K562 (cell line): Measurements from ENCODE around the gene NPR3. TPM values are rescaled to one million over a fixed set of nuclear protein-coding genes. Genes with fewer than 3 reads are reported as not detected.

Experiments
- ATAC-seq: fragments of 200-7000 bp; cut with Tn5 transposase; 3 replicates; pipeline ENCODE4 v1.9.1; 2020; ENCODE audit warnings: moderate library complexity
- BruUV-seq: library from RNA; stranded (reverse); fragments of 400-500 nt; replicated peaks from 2 replicates; lab custom pipeline; 2021; lab: Mats Ljungman, UMichigan
- CTCF ChIA-PET: fragments of 300-600 bp; formaldehyde crosslinking; extraction: SDS; loops from one replicate; lab custom pipeline; 2021; ENCODE audit warnings: low intra/inter-chr PET ratio; lab: Yijun Ruan, JAX
- POLR2A ChIA-PET: fragments of 300-600, 350-650 bp; sonication (Branson Sonifier 250); formaldehyde crosslinking; extraction: SDS; loops from one replicate; lab custom pipeline; 2021; ENCODE audit warnings: antibody characterized with exemption, inconsistent platforms; lab: Yijun Ruan, JAX
- DNase-seq, 4 experiments: peaks; one replicate each; pipeline versions ENCODE4 v3.0.0 to v3.0.0-alpha.2; 2011 to 2018; ENCODE audit warnings: low spot score in 3 of 4, mixed read lengths in 3 of 4; ENCODE audit errors: extremely low read depth in 1 of 4
- FAIRE-seq: peaks from 2 replicates; lab custom pipeline; 2011; peaks lifted over from hg19 to GRCh38; lab: Jason Lieb, UNC
- H2AFZ ChIP-seq: 2 replicates; pipeline ENCODE4 v1.6.0; 2011; ENCODE audit warnings: low read depth, low read length, control low read depth, inconsistent platforms
- H3K27ac ChIP-seq: fragments of 200-600 bp; 3 replicates; pipeline ENCODE4 v1.8.0; 2011; ENCODE audit warnings: low read depth, mild to moderate bottlenecking, control low read depth, inconsistent platforms, low read length, moderate library complexity, mixed read lengths; ENCODE audit errors: extremely low read depth
- H3K27me3 ChIP-seq, 2 experiments: fragments of 300-600 bp in 1 of 2; 2 replicates in 1 of 2; 3 replicates in 1 of 2; pipeline versions ENCODE4 v1.6.0 to v1.8.0; 2011; ENCODE audit warnings: inconsistent platforms in 2 of 2, low read length in 2 of 2, mild to moderate bottlenecking in 1 of 2, mixed read lengths in 1 of 2, moderate library complexity in 1 of 2; ENCODE audit not compliant: control insufficient read depth in 2 of 2, insufficient read depth in 2 of 2
- H3K36me3 ChIP-seq: fragments of 300-600 bp; 3 replicates; pipeline ENCODE4 v1.8.0; 2011; ENCODE audit warnings: mild to moderate bottlenecking, low read length, inconsistent platforms; ENCODE audit not compliant: control insufficient read depth, insufficient read depth
- H3K4me1 ChIP-seq, 2 experiments: fragments of 200-600 bp in 1 of 2; replicated peaks in 1 of 2; 2 replicates in 1 of 2; 3 replicates in 1 of 2; pipeline versions ENCODE4 v1.5.1 to v1.8.0; 2011; ENCODE audit warnings: inconsistent platforms in 2 of 2, low read length in 2 of 2, mild to moderate bottlenecking in 1 of 2, mixed read lengths in 1 of 2, moderate library complexity in 1 of 2; ENCODE audit not compliant: control insufficient read depth in 2 of 2, insufficient read depth in 2 of 2
- H3K4me2 ChIP-seq: 2 replicates; pipeline ENCODE4 v1.6.1; 2011; ENCODE audit warnings: low read length, control low read depth, inconsistent platforms, mixed read lengths; ENCODE audit not compliant: insufficient read depth
- H3K4me3 ChIP-seq: fragments of 200-600 bp; sonication (generic), shearing (Covaris generic); 2 replicates; pipeline ENCODE4 v1.5.1; 2016; ENCODE audit warnings: control low read depth, inconsistent platforms
- H3K79me2 ChIP-seq: fragments of 200-600 bp; 3 replicates; pipeline ENCODE4 v1.8.0; 2011; ENCODE audit warnings: low read length, inconsistent platforms; ENCODE audit not compliant: control insufficient read depth, insufficient read depth
- H3K9ac ChIP-seq, 2 experiments: 2 replicates each; pipeline versions ENCODE4 v1.6.0 to v1.6.1; 2011; ENCODE audit warnings: low read depth in 2 of 2, low read length in 2 of 2, control low read depth in 1 of 2, inconsistent platforms in 1 of 2, mild to moderate bottlenecking in 1 of 2, mixed read lengths in 1 of 2; ENCODE audit not compliant: insufficient read depth in 1 of 2
- H3K9me1 ChIP-seq: one replicate; pipeline ENCODE4 v1.6.0; 2011; ENCODE audit warnings: inconsistent platforms, mild to moderate bottlenecking, low read length, moderate library complexity; ENCODE audit not compliant: control insufficient read depth, insufficient read depth
- H3K9me3 ChIP-seq: replicated peaks from 2 replicates; pipeline ENCODE4 v1.5.1; 2011; ENCODE audit warnings: low read depth, low read length, inconsistent platforms; ENCODE audit not compliant: control insufficient read depth, insufficient read depth
- H4K20me1 ChIP-seq: replicated peaks from 2 replicates; pipeline ENCODE4 v1.6.1; 2011; ENCODE audit warnings: low read length, inconsistent platforms, mixed read lengths; ENCODE audit not compliant: control insufficient read depth, insufficient read depth
- CSDE1 ChIP-seq, 2 experiments: fragments of 450-650 bp; IDR thresholded peaks; 2 replicates each; pipeline ENCODE4 v1.6.1; 2016; ENCODE audit warnings: mild to moderate bottlenecking in 1 of 2
- NR2C2 ChIP-seq, 2 experiments: fragments of 200-800 bp in 1 of 2; sonication (Bioruptor generic) in 1 of 2; sonication (generic) in 1 of 2; formaldehyde crosslinking in 1 of 2; IDR thresholded peaks; 2 replicates each; pipeline versions ENCODE4 v1.6.1 to v1.8.0; 2016 to 2022; ENCODE audit warnings: mild to moderate bottlenecking in 1 of 2, missing compliant biosample characterization in 1 of 2, missing genetic modification characterization in 1 of 2, missing genetic modification reagents in 1 of 2
- POLR2AphosphoS5 ChIP-seq: IDR thresholded peaks from 2 replicates; pipeline ENCODE4 v1.6.1; 2011; ENCODE audit warnings: mild to moderate bottlenecking, low read depth, low read length, moderate library complexity; ENCODE audit not compliant: control insufficient read depth, insufficient read depth
- SMARCE1 ChIP-seq: fragments of 450-650 bp; IDR thresholded peaks from 2 replicates; pipeline ENCODE4 v1.7.1; 2016; ENCODE audit warnings: mild to moderate bottlenecking
- WHSC1 ChIP-seq: IDR thresholded peaks from one replicate; pipeline ENCODE4 v1.6.1; 2012; ENCODE audit warnings: low read length, control low read depth, inconsistent platforms
- ZNF165 ChIP-seq: fragments of 250-450 bp; sonication (Bioruptor Pico); IDR thresholded peaks from 2 replicates; pipeline ENCODE4 v1.4.0; 2020; ENCODE audit warnings: borderline replicate concordance
- ZNF24 ChIP-seq: fragments of 450-650 bp; IDR thresholded peaks from 2 replicates; pipeline ENCODE4 v1.6.1; 2016
- WGBS: fragments of 100-300 bp; shearing (Covaris generic); methylation state at CpG from one replicate; pipeline ENCODE4 v1.1.6; 2016; ENCODE audit warnings: low coverage, mixed read lengths; ENCODE audit not compliant: insufficient coverage; ENCODE audit errors: missing lambda C conversion rate; 5-methylcytosine and 5-hydroxymethylcytosine counted together
- in situ Hi-C: fragments of 300-500 bp; cut with MboI; formaldehyde crosslinking; loops from 4 replicates; pipeline ENCODE4 v1.15.0; 2018; ENCODE audit warnings: inconsistent platforms, mixed read lengths
- intact Hi-C: fragments of 100-400 bp; cut with micrococcal nuclease; formaldehyde crosslinking; loops from 2 replicates; pipeline ENCODE4 v1.14.2; 2022
- polyA plus RNA-seq, 8 experiments: library from polyadenylated mRNA; depleted of rRNA in 4 of 8; stranded (reverse) in 5 of 8; unstranded in 3 of 8; fragments of >200 nt; fragmentation: Nextera tagmentation in 2 of 8; fragmentation: Illumina TruSeq in 1 of 8; extraction: Ambion mirVana in 2 of 8; extraction: Trizol in 1 of 8; gene quantifications; 2 replicates each; pipeline versions ENCODE4 v1.2.1 to v1.2.3, GENCODE V29; 2011 to 2014; ENCODE audit warnings: inconsistent platforms in 1 of 8, missing spikeins in 1 of 8
- total RNA-seq, 7 experiments: library from RNA; depleted of rRNA in 6 of 7; stranded (reverse); fragments of >200 nt in 6 of 7; fragmentation: Illumina TruSeq in 2 of 7; extraction: Trizol in 2 of 7; gene quantifications; 2 replicates each; pipeline versions ENCODE4 v1.2.1 to v1.2.3, GENCODE V29; 2011 to 2021; ENCODE audit warnings: low replicate concordance in 1 of 7

NPR3 gene
- total and polyA plus RNA-seq, 9 of the 15 experiments (the other 6 are each of a cell fraction or from before 2014, with no cell fraction given): 0.01 to 0.11 (median 0.04) TPM; not detected in 2

DNA sequence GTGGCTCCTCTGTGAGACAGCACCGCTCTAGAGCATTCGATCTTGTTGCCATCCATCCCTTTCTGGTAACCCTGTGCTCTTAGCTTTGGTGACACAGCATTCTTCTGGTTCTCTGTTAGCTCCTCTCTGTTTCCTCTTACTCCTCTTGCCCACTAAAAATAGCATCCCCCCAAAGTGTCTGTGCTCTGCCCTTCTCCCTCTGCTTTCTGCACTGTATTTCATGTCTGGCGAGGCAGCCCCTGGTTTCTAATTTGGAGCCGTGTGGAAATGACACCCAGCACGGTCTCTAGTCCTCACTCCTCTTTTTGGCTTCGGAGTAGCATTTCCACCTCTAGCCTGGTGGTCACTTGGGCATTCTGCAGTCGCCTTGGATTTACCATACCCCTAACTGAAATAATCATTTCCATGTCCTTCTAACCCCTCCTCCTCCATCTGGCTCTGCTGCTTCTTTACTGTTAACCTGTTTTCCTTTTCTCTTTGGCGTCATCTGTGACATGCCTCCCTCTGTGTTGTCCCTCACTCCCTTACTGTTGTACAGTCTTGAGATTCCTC is 23.8 kb downstream of the NPR3 start:
- in situ Hi-C loops: no loop called here
- no peak overlapping the region for H3K4me3 ChIP-seq
- H3K36me3 ChIP-seq: no peaks in the 10 kb centered on the region
- no peak for FAIRE-seq
- TF ChIP-seq CSDE1 (IDR thresholded peaks at IDR 0.05): no peak
- TF ChIP-seq NR2C2 (CRISPR knock-in tag; IDR thresholded peaks at IDR 0.05): no peak
- TF ChIP-seq NR2C2 (tag; IDR thresholded peaks at IDR 0.05): no peak
- no peak for TF ChIP-seq SMARCE1
- TF ChIP-seq ZNF24: no peak
- TF ChIP-seq POLR2AphosphoS5: no peak
- no peak for TF ChIP-seq WHSC1
- TF ChIP-seq, all 486 proteins: peak for 0
- no peak overlapping the region for H3K27ac ChIP-seq
- ChIA-PET POLR2A (no interaction called here), CTCF (no interaction called here)
- no peaks in the 10 kb centered on the region for H3K9me1 ChIP-seq
- no peaks in the 10 kb centered on the region for H3K9me3 ChIP-seq
- no peaks in the 10 kb centered on the region for H4K20me1 ChIP-seq
- no TSS peak for BruUV-seq
- 2% methylated on average over 8 of the region's 8 CpGs for WGBS
- no peak overlapping the region for H2AFZ ChIP-seq
- H3K4me2 ChIP-seq: no peak overlapping the region
- no peaks in the 10 kb centered on the region; a peak in 1 of 5 replicates for H3K27me3 ChIP-seq
- no peaks in the 10 kb centered on the region for H3K4me1 ChIP-seq
- H3K9ac ChIP-seq: no peak overlapping the region
- peak; percentile 36; the same call in 1 of the 3 replicates for ATAC-seq
- intact Hi-C loops: no loop called here
- H3K79me2 ChIP-seq: no peaks in the 10 kb centered on the region
- no peak for DNase-seq

DNA sequence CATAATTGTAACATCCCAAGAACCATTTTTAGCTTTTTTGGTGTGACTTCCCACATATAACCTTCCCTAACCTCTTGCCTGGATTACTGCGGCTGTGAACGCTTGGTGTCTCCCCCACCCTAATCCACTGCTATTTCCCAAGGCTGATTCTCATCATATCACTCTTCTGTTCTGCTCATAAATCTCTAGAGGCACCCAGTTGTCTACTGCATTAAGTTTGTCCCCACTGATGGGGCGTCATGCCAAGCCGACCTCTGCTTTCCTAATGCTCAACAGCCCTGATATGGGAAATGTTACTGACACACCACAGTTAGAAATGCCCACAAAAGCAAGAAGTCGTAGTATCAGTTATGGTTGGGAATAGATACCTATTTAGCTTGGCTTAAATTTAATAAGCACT is 24.4 kb downstream of the NPR3 start:
- intact Hi-C loops (no loop called here), in situ Hi-C loops (no loop called here)
- no peaks in the 10 kb centered on the region for H3K4me1 ChIP-seq
- no peak overlapping the region for H3K27ac ChIP-seq
- H3K4me3 ChIP-seq: no peak overlapping the region
- no peaks in the 10 kb centered on the region for H3K9me3 ChIP-seq
- no peak overlapping the region for H3K4me2 ChIP-seq
- BruUV-seq: no TSS peak
- no peak overlapping the region for H2AFZ ChIP-seq
- H3K79me2 ChIP-seq: no peaks in the 10 kb centered on the region
- no peak overlapping the region for H3K9ac ChIP-seq
- no peaks in the 10 kb centered on the region for H3K36me3 ChIP-seq
- H3K9me1 ChIP-seq: no peaks in the 10 kb centered on the region
- no peaks in the 10 kb centered on the region for H4K20me1 ChIP-seq
- DNase-seq: no peak
- ATAC-seq: no peak
- POLR2A ChIA-PET: no interaction called here
- CTCF ChIA-PET: no interaction called here
- no peak for FAIRE-seq
- TF ChIP-seq ZNF165 (CRISPR knock-in tag): no peak
- TF ChIP-seq, all 486 proteins: peak for 0
- H3K27me3 ChIP-seq: no peaks in the 10 kb centered on the region; a peak in 1 of 5 replicates
- 0% methylated on average over 5 of the region's 5 CpGs for WGBS
